Caco-2 (cell line): ENCODE results near the gene PDE4DIP. TPM values are rescaled to one million over a fixed set of nuclear protein-coding genes. Genes with fewer than 3 reads are reported as not detected.
"Not testable (repeated sequence)": the region's sequence is repeated elsewhere in the genome, so short reads cannot be mapped to it uniquely, and the experiment has no call there.

Source experiments
- BruUV-seq: library from RNA; stranded (reverse); fragments of 400-500 nt; replicated peaks from 2 replicates; lab custom pipeline; 2021; lab: Mats Ljungman, UMichigan
- CTCF ChIA-PET: fragments of 300-600 bp; sonication (Branson Sonifier 250); formaldehyde crosslinking; loops from one replicate; lab custom pipeline; 2022; ENCODE audit warnings: antibody characterized with exemption; lab: Charles Lee
- POLR2A ChIA-PET: fragments of 300-600 bp; sonication (Branson Sonifier 250); formaldehyde crosslinking; loops from one replicate; lab custom pipeline; 2022; ENCODE audit warnings: antibody characterized with exemption; lab: Charles Lee
- DNase-seq, 2 experiments: peaks; one replicate each; pipeline versions ENCODE4 v3.0.0 to v3.0.0-alpha.2; 2020 to 2022
- H3K27me3 ChIP-seq: replicated peaks from 2 replicates; pipeline ENCODE4 v1.6.0; 2011; ENCODE audit warnings: low read length; ENCODE audit not compliant: control insufficient read depth, insufficient read depth
- H3K36me3 ChIP-seq: 2 replicates; pipeline ENCODE4 v1.5.1; 2011; ENCODE audit warnings: low read length; ENCODE audit not compliant: control insufficient read depth, insufficient read depth
- H3K4me1 ChIP-seq: fragments of 250-450 bp; sonication (Bioruptor Pico); 2 replicates; pipeline ENCODE4 v1.5.1; 2020; ENCODE audit warnings: mild to moderate bottlenecking
- H3K4me3 ChIP-seq: 2 replicates; pipeline ENCODE4 v1.5.1; 2011; ENCODE audit warnings: low read depth, mild to moderate bottlenecking, control low read depth, low read length
- H3K9me3 ChIP-seq: fragments of 250-450 bp; sonication (Bioruptor Pico); 2 replicates; pipeline ENCODE4 v1.5.1; 2020; ENCODE audit warnings: mild to moderate bottlenecking, moderate library complexity
- H3K27ac Mint-ChIP-seq: one replicate; pipeline ENCODE4 v1.8.0; 2022; ENCODE audit warnings: mixed read lengths; ENCODE audit not compliant: unreplicated experiment
- H3K27me3 Mint-ChIP-seq: one replicate; pipeline ENCODE4 v1.8.0; 2022; ENCODE audit warnings: mixed read lengths; ENCODE audit not compliant: insufficient read depth, unreplicated experiment
- H3K36me3 Mint-ChIP-seq: one replicate; pipeline ENCODE4 v1.8.0; 2022; ENCODE audit warnings: mild to moderate bottlenecking, mixed read lengths; ENCODE audit not compliant: insufficient read depth, unreplicated experiment
- H3K4me1 Mint-ChIP-seq: one replicate; pipeline ENCODE4 v1.8.0; 2022; ENCODE audit warnings: low read depth, mixed read lengths; ENCODE audit not compliant: unreplicated experiment
- H3K4me3 Mint-ChIP-seq: one replicate; pipeline ENCODE4 v1.8.0; 2022; ENCODE audit warnings: mild to moderate bottlenecking, moderate library complexity, mixed read lengths; ENCODE audit not compliant: unreplicated experiment
- H3K9me3 Mint-ChIP-seq: one replicate; pipeline ENCODE4 v1.8.0; 2022; ENCODE audit warnings: mixed read lengths; ENCODE audit not compliant: unreplicated experiment
- intact Hi-C: fragments of 100-400 bp; cut with micrococcal nuclease; formaldehyde crosslinking; loops from one replicate; pipeline ENCODE4 v1.10.0; 2022; ENCODE audit not compliant: unreplicated experiment
- total RNA-seq: library from RNA; stranded (reverse); gene quantifications from 2 replicates; pipeline ENCODE4 v1.2.3, GENCODE V29; 2022

PDE4DIP gene
- total RNA-seq, 1 experiment from 2014 or later, result 30.8 TPM

GRCh38 chr1:149043056-149043455, 198.8 kb downstream of the PDE4DIP start:
- H3K4me3 ChIP-seq, H3K36me3 ChIP-seq, intact Hi-C loops, H3K27ac Mint-ChIP-seq, H3K36me3 Mint-ChIP-seq, POLR2A ChIA-PET, H3K9me3 ChIP-seq, H3K4me1 ChIP-seq, H3K4me1 Mint-ChIP-seq, DNase-seq, H3K27me3 ChIP-seq, H3K4me3 Mint-ChIP-seq, CTCF ChIA-PET, BruUV-seq, H3K27me3 Mint-ChIP-seq: not testable (repeated sequence)
- H3K9me3 Mint-ChIP-seq, result peaks cover 19% of the 10 kb centered on the region

- H3K4me1 Mint-ChIP-seq, H3K27me3 ChIP-seq, H3K4me3 Mint-ChIP-seq, H3K9me3 Mint-ChIP-seq, H3K36me3 ChIP-seq, DNase-seq, intact Hi-C loops, CTCF ChIA-PET, H3K4me3 ChIP-seq, H3K9me3 ChIP-seq, POLR2A ChIA-PET, H3K27ac Mint-ChIP-seq, H3K27me3 Mint-ChIP-seq, H3K4me1 ChIP-seq, H3K36me3 Mint-ChIP-seq, BruUV-seq: not testable (repeated sequence)
These were observed 220.4 kb downstream of the PDE4DIP start for GRCh38 chr1:149064611-149065010.

- H3K4me1 ChIP-seq, intact Hi-C loops, H3K36me3 Mint-ChIP-seq, H3K9me3 Mint-ChIP-seq, H3K4me3 Mint-ChIP-seq, H3K36me3 ChIP-seq, CTCF ChIA-PET, H3K27me3 ChIP-seq, H3K4me3 ChIP-seq, H3K27me3 Mint-ChIP-seq, BruUV-seq, H3K4me1 Mint-ChIP-seq, POLR2A ChIA-PET, H3K9me3 ChIP-seq, DNase-seq, H3K27ac Mint-ChIP-seq: not testable (repeated sequence)
These were observed 231.4 kb downstream of the PDE4DIP start for GRCh38 chr1:149075505-149076127.

Other genes with a start within 250 kb of the PDE4DIP start
- 12.8 and 14.5 TPM in 2 replicates for gene NBPF14, start 248.4 kb upstream of the PDE4DIP start, total RNA-seq
- gene NUDT4B, start 95.7 kb upstream of the PDE4DIP start, total RNA-seq, result 0.70 TPM in 1 of 2 replicates, not detected in the other